ENCODE data around the gene RASSF4.

The RASSF4 gene

GRCh38 chr10:44929356-44930255, 30.0 kb upstream of the RASSF4 start:
- H3K9me3 ChIP-seq (ENCODE audit: control insufficient read depth, low read depth, low read length): no peaks in the 10 kb centered on the region
- no peaks in the 10 kb centered on the region for H3K27me3 ChIP-seq (ENCODE audit: control insufficient read depth, insufficient read depth, low read length)
- H3K27ac ChIP-seq (ENCODE audit: low read length): no peak overlapping the region
- no peaks in the 10 kb centered on the region for H3K36me3 ChIP-seq (ENCODE audit: control insufficient read depth, low read depth, low read length)
- H3K4me3 ChIP-seq (ENCODE audit: low read length): no peak overlapping the region
- H3K9ac ChIP-seq (ENCODE audit: low read length): no peak overlapping the region
- H3K4me1 ChIP-seq (ENCODE audit: control insufficient read depth, low read depth, low read length): peaks cover 5% of the 10 kb centered on the region

- H3K27me3 ChIP-seq (ENCODE audit: control insufficient read depth, insufficient read depth, low read length): no peaks in the 10 kb centered on the region
- H3K4me3 ChIP-seq (ENCODE audit: low read length): no peak overlapping the region
- no peak overlapping the region for H3K9ac ChIP-seq (ENCODE audit: low read length)
- no peaks in the 10 kb centered on the region for H3K9me3 ChIP-seq (ENCODE audit: control insufficient read depth, low read depth, low read length)
- no peaks in the 10 kb centered on the region for H3K36me3 ChIP-seq (ENCODE audit: control insufficient read depth, low read depth, low read length)
- no peak overlapping the region for H3K27ac ChIP-seq (ENCODE audit: low read length)
- no peaks in the 10 kb centered on the region for H3K4me1 ChIP-seq (ENCODE audit: control insufficient read depth, low read depth, low read length)
These were observed 28.5 kb upstream of the RASSF4 start for GRCh38 chr10:44930904-44931620.

- Histone ChIP-seq H3K27ac (ENCODE audit: low read length) (no peak overlapping the region), H3K4me3 (ENCODE audit: low read length) (no peak overlapping the region), H3K9me3 (ENCODE audit: control insufficient read depth, low read depth, low read length) (no peaks in the 10 kb centered on the region), H3K36me3 (ENCODE audit: control insufficient read depth, low read depth, low read length) (no peaks in the 10 kb centered on the region), H3K27me3 (ENCODE audit: control insufficient read depth, insufficient read depth, low read length) (no peaks in the 10 kb centered on the region), H3K4me1 (ENCODE audit: control insufficient read depth, low read depth, low read length) (no peaks in the 10 kb centered on the region), H3K9ac (ENCODE audit: low read length) (no peak overlapping the region)
These were observed 27.7 kb upstream of the RASSF4 start for GRCh38 chr10:44931621-44932516.

- Histone ChIP-seq H3K9ac (ENCODE audit: low read length) (no peak overlapping the region), H3K27ac (ENCODE audit: low read length) (no peak overlapping the region), H3K9me3 (ENCODE audit: control insufficient read depth, low read depth, low read length) (no peaks in the 10 kb centered on the region)
These were observed 26.8 kb upstream of the RASSF4 start for GRCh38 chr10:44932517-44933450.

GRCh38 chr10:44933451-44934321, 25.9 kb upstream of the RASSF4 start:
- H3K27me3 ChIP-seq (ENCODE audit: control insufficient read depth, insufficient read depth, low read length): no peaks in the 10 kb centered on the region
- no peaks in the 10 kb centered on the region for H3K4me1 ChIP-seq (ENCODE audit: control insufficient read depth, low read depth, low read length)
- H3K27ac ChIP-seq (ENCODE audit: low read length): no peak overlapping the region
- no peaks in the 10 kb centered on the region for H3K36me3 ChIP-seq (ENCODE audit: control insufficient read depth, low read depth, low read length)
- H3K4me3 ChIP-seq (ENCODE audit: low read length): no peak overlapping the region
- no peaks in the 10 kb centered on the region for H3K9me3 ChIP-seq (ENCODE audit: control insufficient read depth, low read depth, low read length)
- no peak overlapping the region for H3K9ac ChIP-seq (ENCODE audit: low read length)

More at GRCh38 chr10:44932517-44933450, 26.8 kb upstream of the RASSF4 start:
- no peaks in the 10 kb centered on the region for H3K27me3 ChIP-seq (ENCODE audit: control insufficient read depth, insufficient read depth, low read length)
- H3K4me3 ChIP-seq (ENCODE audit: low read length): no peak overlapping the region
- no peaks in the 10 kb centered on the region for H3K36me3 ChIP-seq (ENCODE audit: control insufficient read depth, low read depth, low read length)
- no peaks in the 10 kb centered on the region for H3K4me1 ChIP-seq (ENCODE audit: control insufficient read depth, low read depth, low read length)

GRCh38 chr10:44934416-44935200, 25.0 kb upstream of the RASSF4 start:
- H3K27me3 ChIP-seq (ENCODE audit: control insufficient read depth, insufficient read depth, low read length): no peaks in the 10 kb centered on the region
- no peaks in the 10 kb centered on the region for H3K9me3 ChIP-seq (ENCODE audit: control insufficient read depth, low read depth, low read length)
- no peak overlapping the region for H3K9ac ChIP-seq (ENCODE audit: low read length)
- no peak overlapping the region for H3K27ac ChIP-seq (ENCODE audit: low read length)
- H3K36me3 ChIP-seq (ENCODE audit: control insufficient read depth, low read depth, low read length): no peaks in the 10 kb centered on the region
- no peaks in the 10 kb centered on the region for H3K4me1 ChIP-seq (ENCODE audit: control insufficient read depth, low read depth, low read length)
- no peak overlapping the region for H3K4me3 ChIP-seq (ENCODE audit: low read length)

- H3K4me1 ChIP-seq (ENCODE audit: control insufficient read depth, low read depth, low read length): no peaks in the 10 kb centered on the region
- H3K4me3 ChIP-seq (ENCODE audit: low read length): no peak overlapping the region
- no peaks in the 10 kb centered on the region for H3K27me3 ChIP-seq (ENCODE audit: control insufficient read depth, insufficient read depth, low read length)
- no peaks in the 10 kb centered on the region for H3K36me3 ChIP-seq (ENCODE audit: control insufficient read depth, low read depth, low read length)
- H3K27ac ChIP-seq (ENCODE audit: low read length): no peak overlapping the region
- H3K9me3 ChIP-seq (ENCODE audit: control insufficient read depth, low read depth, low read length): no peaks in the 10 kb centered on the region
- no peak overlapping the region for H3K9ac ChIP-seq (ENCODE audit: low read length)
These were observed 24.2 kb upstream of the RASSF4 start for GRCh38 chr10:44935201-44935965.

- no peak overlapping the region for H3K27ac ChIP-seq (ENCODE audit: low read length)
- no peaks in the 10 kb centered on the region for H3K36me3 ChIP-seq (ENCODE audit: control insufficient read depth, low read depth, low read length)
- no peak overlapping the region for H3K4me3 ChIP-seq (ENCODE audit: low read length)
These were observed 23.7 kb upstream of the RASSF4 start for GRCh38 chr10:44935966-44936295.

GRCh38 chr10:44936314-44936975, 23.2 kb upstream of the RASSF4 start:
- H3K36me3 ChIP-seq (ENCODE audit: control insufficient read depth, low read depth, low read length): no peaks in the 10 kb centered on the region
- no peaks in the 10 kb centered on the region for H3K27me3 ChIP-seq (ENCODE audit: control insufficient read depth, insufficient read depth, low read length)
- no peaks in the 10 kb centered on the region for H3K4me1 ChIP-seq (ENCODE audit: control insufficient read depth, low read depth, low read length)
- H3K9me3 ChIP-seq (ENCODE audit: control insufficient read depth, low read depth, low read length): no peaks in the 10 kb centered on the region
- no peak overlapping the region for H3K4me3 ChIP-seq (ENCODE audit: low read length)
- no peak overlapping the region for H3K27ac ChIP-seq (ENCODE audit: low read length)
- no peak overlapping the region for H3K9ac ChIP-seq (ENCODE audit: low read length)

More at GRCh38 chr10:44935966-44936295, 23.7 kb upstream of the RASSF4 start:
- Histone ChIP-seq H3K4me1 (ENCODE audit: control insufficient read depth, low read depth, low read length) (no peaks in the 10 kb centered on the region), H3K9ac (ENCODE audit: low read length) (no peak overlapping the region), H3K9me3 (ENCODE audit: control insufficient read depth, low read depth, low read length) (no peaks in the 10 kb centered on the region), H3K27me3 (ENCODE audit: control insufficient read depth, insufficient read depth, low read length) (no peaks in the 10 kb centered on the region)
